Keratinocyte (primary cell): ENCODE results near the gene DDX11. TPM values are rescaled to one million over a fixed set of nuclear protein-coding genes. Genes with fewer than 3 reads are reported as not detected.
"Not testable (repeated sequence)": the region's sequence is repeated elsewhere in the genome, so short reads cannot be mapped to it uniquely, and the experiment has no call there.

ENCODE experiments used
- DNase-seq: peaks from one replicate; pipeline ENCODE4 v3.0.0-alpha.2; 2011; ENCODE audit warnings: low read depth, missing footprints, low spot score
- FAIRE-seq: peaks from 2 replicates; lab custom pipeline; 2011; peaks lifted over from hg19 to GRCh38; lab: Jason Lieb, UNC
- H2AFZ ChIP-seq: 2 replicates; pipeline ENCODE4 v1.6.0; 2012; ENCODE audit warnings: low read length, control low read depth, inconsistent platforms; ENCODE audit not compliant: control insufficient read depth
- H3K27ac ChIP-seq: 2 replicates; pipeline ENCODE4 v1.5.1; 2011; ENCODE audit warnings: low read length; ENCODE audit not compliant: control insufficient read depth, insufficient read depth
- H3K27me3 ChIP-seq: 3 replicates; pipeline ENCODE4 v1.6.0; 2011; ENCODE audit warnings: low read length; ENCODE audit not compliant: control insufficient read depth, insufficient read depth; ENCODE audit errors: extremely low read depth
- H3K36me3 ChIP-seq, 2 experiments: 2 replicates in 1 of 2; 3 replicates in 1 of 2; pipeline ENCODE4 v1.5.1; 2011; ENCODE audit warnings: low read length in 2 of 2, mild to moderate bottlenecking in 1 of 2; ENCODE audit not compliant: control insufficient read depth in 2 of 2, insufficient read depth in 2 of 2; ENCODE audit errors: extremely low read depth in 1 of 2
- H3K4me1 ChIP-seq: 3 replicates; pipeline ENCODE4 v1.5.1; 2011; ENCODE audit warnings: low read length; ENCODE audit not compliant: control insufficient read depth, insufficient read depth; ENCODE audit errors: extremely low read depth
- H3K4me2 ChIP-seq: 3 replicates; pipeline ENCODE4 v1.6.0; 2011; ENCODE audit warnings: low read depth, low read length; ENCODE audit not compliant: control insufficient read depth, insufficient read depth; ENCODE audit errors: extremely low read depth
- H3K4me3 ChIP-seq, 3 experiments: fragments of 200-600 bp in 1 of 3; sonication (generic) in 1 of 3; 2 replicates in 2 of 3; 3 replicates in 1 of 3; pipeline ENCODE4 v1.5.1; 2011 to 2016; ENCODE audit warnings: low read length in 3 of 3, mild to moderate bottlenecking in 3 of 3, control low read depth in 2 of 3, inconsistent platforms in 1 of 3, low read depth in 1 of 3, mixed read lengths in 1 of 3, mixed run types in 1 of 3, moderate library complexity in 1 of 3; ENCODE audit not compliant: control insufficient read depth in 2 of 3, insufficient read depth in 2 of 3; ENCODE audit errors: extremely low read depth in 1 of 3
- H3K79me2 ChIP-seq: 2 replicates; pipeline ENCODE4 v1.6.0; 2012; ENCODE audit warnings: low read length; ENCODE audit not compliant: control insufficient read depth, insufficient read depth
- H3K9ac ChIP-seq: 3 replicates; pipeline ENCODE4 v1.6.0; 2011; ENCODE audit warnings: low read length; ENCODE audit not compliant: control insufficient read depth, insufficient read depth; ENCODE audit errors: extremely low read depth
- H3K9me1 ChIP-seq: 3 replicates; pipeline ENCODE4 v1.6.0; 2011; ENCODE audit warnings: low read length; ENCODE audit not compliant: control insufficient read depth, insufficient read depth; ENCODE audit errors: extremely low read depth
- H3K9me3 ChIP-seq: 2 replicates; pipeline ENCODE4 v1.5.1; 2012; ENCODE audit warnings: low read depth, low read length; ENCODE audit not compliant: control insufficient read depth
- H4K20me1 ChIP-seq: 3 replicates; pipeline ENCODE4 v1.6.0; 2011; ENCODE audit warnings: low read length; ENCODE audit not compliant: control insufficient read depth, insufficient read depth; ENCODE audit errors: extremely low read depth
- CTCF ChIP-seq, 3 experiments: IDR thresholded peaks in 1 of 3; conservative IDR thresholded peaks in 1 of 3; optimal IDR thresholded peaks in 1 of 3; 2 replicates in 2 of 3; 3 replicates in 1 of 3; pipeline versions ENCODE3 to v1.5.1; 2011; ENCODE audit warnings: low read length in 3 of 3, mild to moderate bottlenecking in 3 of 3, moderate library complexity in 2 of 3, control low read depth in 1 of 3, inconsistent platforms in 1 of 3; ENCODE audit not compliant: insufficient read depth in 2 of 3; ENCODE audit errors: extremely low read depth in 1 of 3
- EZH2 ChIP-seq: IDR thresholded peaks from one replicate; pipeline ENCODE4 v1.6.1; 2012; ENCODE audit warnings: inconsistent platforms, mild to moderate bottlenecking, low read length, moderate library complexity
- dilution Hi-C: fragments of 300-500 bp; cut with MboI; formaldehyde crosslinking; loops from one replicate; pipeline ENCODE4 v1.7.0; 2020; ENCODE audit warnings: low sequenced_read_pairs; ENCODE audit not compliant: extremely low pct_ligation_motif_present
- polyA minus RNA-seq, 3 experiments: library from RNA; depleted of rRNA, polyadenylated mRNA; stranded (reverse); fragments of >200 nt; gene quantifications; 1 replicate in 1 of 3; 2 replicates in 1 of 3; 3 replicates in 1 of 3; pipeline ENCODE4 v1.2.3, GENCODE V29; 2011
- polyA plus RNA-seq, 5 experiments: library from polyadenylated mRNA; depleted of rRNA in 3 of 5; stranded (reverse) in 3 of 5; stranded (forward) in 1 of 5; unstranded in 1 of 5; fragments of >200 nt; gene quantifications; 1 replicate in 1 of 5; 2 replicates in 3 of 5; 3 replicates in 1 of 5; pipeline versions ENCODE4 v1.2.1 to v1.2.3, GENCODE V29; 2011 to 2012; ENCODE audit warnings: missing spikeins in 2 of 5, low read depth in 1 of 5, low replicate concordance in 1 of 5

Gene DDX11
- polyA plus RNA-seq (8.3 to 13.1 TPM (median 11.2 TPM) in 3 replicates), polyA minus RNA-seq (9.1 to 19.2 TPM (median 11.4 TPM) in 3 replicates)
- 8.3 TPM for polyA plus RNA-seq (2011; ENCODE audit: low read depth)
- polyA plus RNA-seq (2011; cell fraction: cytosol; rRNA removed), result 3.0 and 3.6 TPM in 2 replicates
- 32.8 and 36.4 TPM in 2 replicates for polyA plus RNA-seq (2011; cell fraction: nucleus; rRNA removed)
- 6.2 and 9.8 TPM in 2 replicates for polyA plus RNA-seq (2012; ENCODE audit: low replicate concordance)
- 7.9 TPM for polyA minus RNA-seq (2011; cell fraction: cytosol; rRNA and poly(A)+ RNA removed)
- polyA minus RNA-seq (2011; cell fraction: nucleus; rRNA and poly(A)+ RNA removed), result 10.2 and 19.0 TPM in 2 replicates

GRCh38 chr12:31073527-31074332 is at the start of gene DDX11:
Gene DDX11, plus strand, starts transcription at chr12:31073860. Its CDS starts 4,534 bp downstream, at chr12:31078394.
- DNase-seq, result peak; percentile 42
- H3K9me3 ChIP-seq, FAIRE-seq, H3K27me3 ChIP-seq, dilution Hi-C loops, H3K4me1 ChIP-seq, H3K9me1 ChIP-seq, H3K36me3 ChIP-seq, H4K20me1 ChIP-seq: not testable (repeated sequence)
- Histone ChIP-seq H3K79me2 (peaks cover 17% of the 10 kb centered on the region), H2AFZ (peak within 1 kb of the TSS; percentile 97), H3K27ac (peak within 1 kb of the TSS; percentile 76), H3K4me3 (peak within 1 kb of the TSS; percentile 54 to 85 (median 74)), H3K4me2 (peak within 1 kb of the TSS; percentile 91), H3K9ac (peak within 1 kb of the TSS; percentile 84)

- FAIRE-seq, result no peak
- dilution Hi-C loops, result no loop called here
- H3K9me3 ChIP-seq, result no peaks in the 10 kb centered on the region
Observed at GRCh38 chr12:31026202-31026601, 47.5 kb upstream of the DDX11 start.

GRCh38 chr12:31027006-31027405 is 46.7 kb upstream of the DDX11 start:
- H2AFZ ChIP-seq, H3K9ac ChIP-seq, H3K27me3 ChIP-seq, H3K9me3 ChIP-seq, FAIRE-seq, H3K4me2 ChIP-seq, H3K4me1 ChIP-seq, H3K9me1 ChIP-seq, H3K4me3 ChIP-seq, H3K27ac ChIP-seq, H3K36me3 ChIP-seq, dilution Hi-C loops, H3K79me2 ChIP-seq, DNase-seq, H4K20me1 ChIP-seq: not testable (repeated sequence)

More at GRCh38 chr12:31026202-31026601, 47.5 kb upstream of the DDX11 start:
- no peaks in the 10 kb centered on the region for H3K36me3 ChIP-seq
- no peak overlapping the region for H3K9ac ChIP-seq
- no peak for TF ChIP-seq CTCF (optimal IDR thresholded peaks at IDR 0.05 in 1 of 3, IDR thresholded peaks at IDR 0.05 in 1 of 3, conservative IDR thresholded peaks at IDR 0.05 in 1 of 3; ENCODE audit: extremely low read depth in 1 of 3, insufficient read depth in 2 of 3, low read length in 3 of 3)
- TF ChIP-seq EZH2, result no peak
- H3K4me3 ChIP-seq, result no peak overlapping the region
- no peaks in the 10 kb centered on the region for H3K4me1 ChIP-seq
- no peaks in the 10 kb centered on the region for H3K79me2 ChIP-seq
- no peak overlapping the region for H2AFZ ChIP-seq
- H3K27me3 ChIP-seq, result peaks cover 2% of the 10 kb centered on the region
- H3K27ac ChIP-seq, result no peak overlapping the region
- no peaks in the 10 kb centered on the region for H3K9me1 ChIP-seq
- H4K20me1 ChIP-seq, result no peaks in the 10 kb centered on the region
- no peak overlapping the region for H3K4me2 ChIP-seq
- no peak for DNase-seq
